ENCODE measurements around the gene SLC25A53.
"Not testable (repeated sequence)": the region's sequence is repeated elsewhere in the genome, so short reads cannot be mapped to it uniquely, and the experiment has no call there.

The SLC25A53 gene

GRCh38 chrX:104118765-104119164, 38.0 kb downstream of the SLC25A53 start:
- no peak for TF ChIP-seq CTCF (conservative IDR thresholded peaks at IDR 0.05; ENCODE audit: control insufficient read depth, insufficient read depth, low read depth, low read length)
- H3K4me3 ChIP-seq (ENCODE audit: control insufficient read depth, low read depth, low read length), result no peak overlapping the region
- no peak for DNase-seq (ENCODE audit: low read depth)

GRCh38 chrX:104117759-104118158, 39.0 kb downstream of the SLC25A53 start:
- no peak overlapping the region for H3K4me3 ChIP-seq (ENCODE audit: control insufficient read depth, low read depth, low read length)
- DNase-seq (ENCODE audit: low read depth), result no peak
- TF ChIP-seq CTCF (conservative IDR thresholded peaks at IDR 0.05; ENCODE audit: control insufficient read depth, insufficient read depth, low read depth, low read length), result no peak

- TF ChIP-seq CTCF (conservative IDR thresholded peaks at IDR 0.05; ENCODE audit: control insufficient read depth, insufficient read depth, low read depth, low read length), result peak; percentile 31
- DNase-seq (ENCODE audit: low read depth), result peak; percentile 38
- peak overlapping the region; percentile 49 for H3K4me3 ChIP-seq (ENCODE audit: control insufficient read depth, low read depth, low read length)
Observed at GRCh38 chrX:104113222-104113965, 43.4 kb downstream of the SLC25A53 start.

GRCh38 chrX:104112326-104112951, 44.4 kb downstream of the SLC25A53 start, which contains the start of gene ZCCHC18:
Gene ZCCHC18, plus strand, starts transcription at chrX:104112523. Its CDS starts 1,589 bp downstream, at chrX:104114112.
- peak; percentile 20 for DNase-seq (ENCODE audit: low read depth)
- TF ChIP-seq CTCF (conservative IDR thresholded peaks at IDR 0.05; ENCODE audit: control insufficient read depth, insufficient read depth, low read depth, low read length), result no peak
- H3K4me3 ChIP-seq (ENCODE audit: control insufficient read depth, low read depth, low read length), result peak within 1 kb of the TSS; percentile 49

GRCh38 chrX:104110491-104111240, 46.1 kb downstream of the SLC25A53 start:
- DNase-seq (ENCODE audit: low read depth); H3K4me3 ChIP-seq (ENCODE audit: control insufficient read depth, low read depth, low read length): not testable (repeated sequence)

GRCh38 chrX:104108955-104109354, 47.9 kb downstream of the SLC25A53 start:
- no peak overlapping the region for H3K4me3 ChIP-seq (ENCODE audit: control insufficient read depth, low read depth, low read length)
- no peak for DNase-seq (ENCODE audit: low read depth)
- no peak for TF ChIP-seq CTCF (conservative IDR thresholded peaks at IDR 0.05; ENCODE audit: control insufficient read depth, insufficient read depth, low read depth, low read length)

Data from fibroblast of mammary gland (primary cell).